ENCODE data around the gene ERICH6.
A peak's percentile ranks its signal among the peaks of the same experiment; 100 is the strongest.
"Not testable (repeated sequence)": the region's sequence is repeated elsewhere in the genome, so short reads cannot be mapped to it uniquely, and the experiment has no call there.

ERICH6 gene

DNA sequence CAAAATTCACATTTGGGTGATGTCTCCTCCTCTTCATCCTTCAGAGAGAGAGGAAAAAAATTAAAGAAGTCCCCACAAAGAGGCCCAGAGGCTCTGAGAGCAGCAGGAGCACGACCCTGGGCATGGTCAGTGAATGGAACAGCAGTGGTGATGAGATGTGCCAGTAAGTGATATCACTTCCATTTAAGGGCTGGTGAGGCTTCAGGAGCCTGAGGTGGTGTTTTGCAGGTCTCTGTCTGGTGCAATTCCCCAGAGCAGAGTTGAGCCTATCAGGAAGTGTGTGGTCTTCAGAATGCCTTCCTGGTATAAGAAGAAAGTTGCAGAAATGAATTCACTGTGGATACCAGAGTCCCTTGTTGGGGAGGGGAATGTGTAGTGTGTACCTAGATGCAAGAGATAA lies 21.4 kb downstream of the ERICH6 start:
- no peak for DNase-seq (ENCODE audit: low spot score)

DNA sequence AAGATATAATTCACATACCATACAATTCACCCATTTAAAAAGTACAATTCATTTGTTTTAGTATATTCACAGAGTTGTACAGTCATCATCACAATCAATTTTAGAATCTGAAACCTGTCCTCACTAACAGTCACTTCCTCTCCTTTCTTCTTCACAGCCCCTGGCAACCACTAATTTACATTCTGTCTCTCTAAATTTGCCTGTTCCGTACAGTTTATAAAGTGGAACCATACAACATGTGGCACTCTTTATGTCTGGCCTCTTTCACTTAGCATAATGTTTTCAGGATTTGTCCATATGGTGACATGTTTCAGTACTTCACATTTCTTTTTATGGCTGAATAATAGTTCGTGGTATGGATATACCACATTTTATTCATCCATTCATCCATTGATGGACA lies 22.7 kb downstream of the ERICH6 start:
- no peak for DNase-seq (ENCODE audit: low spot score)

DNA sequence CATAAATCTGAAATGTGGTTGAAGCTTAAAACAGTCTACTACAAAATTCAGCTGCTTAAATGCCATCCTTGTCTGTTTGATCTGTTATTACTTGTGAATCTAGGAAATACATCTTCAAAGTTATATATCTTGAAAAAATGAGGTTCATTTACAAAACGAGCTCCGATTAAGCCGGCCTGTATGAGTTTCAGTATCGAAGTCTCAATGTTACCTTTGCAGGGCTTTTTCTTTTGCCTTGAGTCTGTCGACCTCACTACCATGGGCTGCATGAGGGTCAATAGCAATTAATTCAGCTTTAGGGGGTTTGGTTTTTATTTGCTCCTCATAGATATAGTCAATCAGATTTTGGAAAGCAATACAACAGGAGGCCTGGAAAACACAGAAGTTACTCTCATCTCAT lies 23.2 kb downstream of the ERICH6 start:
- no peak for DNase-seq (ENCODE audit: low spot score)

DNA sequence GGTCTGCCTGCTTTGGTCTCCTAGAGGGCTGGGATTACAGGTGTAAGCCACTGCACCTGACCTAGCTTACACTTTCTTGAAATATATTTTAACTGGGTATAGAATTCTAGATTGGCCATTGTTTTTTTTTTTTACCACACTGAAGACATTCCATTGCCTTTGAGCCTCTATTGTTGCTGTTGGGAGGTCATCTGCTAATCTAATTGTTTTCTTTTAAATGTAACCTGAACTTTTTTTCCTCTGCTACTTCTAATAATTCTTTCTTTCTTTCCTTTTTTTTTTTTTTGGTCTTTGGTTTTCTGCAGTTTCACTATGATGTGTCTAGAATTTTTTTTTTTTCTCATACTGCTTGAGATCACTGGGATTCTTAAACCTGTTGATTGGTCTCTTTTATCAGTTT lies 28.1 kb downstream of the ERICH6 start:
- no peak for DNase-seq (ENCODE audit: low spot score)

DNA sequence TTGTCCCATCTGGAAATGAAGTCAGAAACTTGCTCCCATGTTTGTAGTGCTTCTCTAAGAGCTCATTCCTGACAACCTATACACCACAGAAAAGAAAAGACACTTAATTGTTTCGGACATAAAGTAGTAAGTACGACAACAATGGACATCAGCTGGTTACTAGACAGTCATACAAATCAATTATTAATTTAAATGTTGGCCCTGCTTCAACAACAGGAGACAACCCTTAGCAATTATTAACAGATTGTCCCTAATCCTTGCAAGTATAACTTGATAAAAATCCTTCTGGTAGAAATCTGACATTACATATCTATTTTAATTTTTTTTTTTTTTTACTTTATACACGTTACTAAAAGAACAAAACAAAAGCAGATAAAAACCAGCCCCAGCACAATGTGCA lies 29.8 kb downstream of the ERICH6 start:
- DNase-seq (ENCODE audit: low spot score), result no peak

DNA sequence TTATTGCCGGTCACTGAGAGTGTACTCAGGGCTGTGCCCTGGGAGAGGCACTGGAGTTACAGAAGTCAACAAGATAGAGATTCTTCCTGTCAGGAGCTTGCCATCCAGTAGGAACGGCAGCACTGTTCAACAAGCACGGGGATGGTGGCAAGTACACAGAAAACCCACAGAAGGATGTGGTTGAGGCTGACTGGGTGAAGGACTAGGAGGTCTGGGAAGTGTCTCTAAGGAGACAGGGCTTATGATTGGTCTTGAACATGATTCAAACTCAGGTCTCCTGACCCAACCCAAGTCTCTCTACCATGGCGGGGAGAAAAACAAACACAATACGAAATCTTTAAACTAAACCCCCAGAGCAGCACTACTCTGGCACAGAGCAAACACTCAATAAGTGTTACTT lies 37.6 kb downstream of the ERICH6 start:
- DNase-seq (ENCODE audit: low spot score), result no peak

DNA sequence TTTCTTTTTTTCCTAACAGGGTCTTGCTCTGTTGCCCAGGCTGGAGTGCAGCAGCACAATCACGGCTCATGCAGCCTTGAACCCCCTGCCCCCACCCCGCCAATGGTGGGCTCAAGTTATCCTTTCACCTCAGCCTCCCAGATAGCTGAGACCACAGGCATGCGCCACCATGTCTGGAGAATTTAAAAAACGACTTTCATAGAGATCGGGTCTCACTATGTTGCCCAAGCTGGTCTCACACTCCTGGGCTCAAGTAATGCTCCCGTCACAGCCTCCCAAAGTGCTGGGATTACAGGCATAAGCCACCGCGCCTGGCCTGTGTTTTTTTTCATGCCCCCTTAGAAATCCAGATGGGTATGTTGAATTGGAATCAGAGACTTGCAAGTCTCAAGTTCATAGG lies 40.3 kb downstream of the ERICH6 start:
- no peak for DNase-seq (ENCODE audit: low spot score)

DNA sequence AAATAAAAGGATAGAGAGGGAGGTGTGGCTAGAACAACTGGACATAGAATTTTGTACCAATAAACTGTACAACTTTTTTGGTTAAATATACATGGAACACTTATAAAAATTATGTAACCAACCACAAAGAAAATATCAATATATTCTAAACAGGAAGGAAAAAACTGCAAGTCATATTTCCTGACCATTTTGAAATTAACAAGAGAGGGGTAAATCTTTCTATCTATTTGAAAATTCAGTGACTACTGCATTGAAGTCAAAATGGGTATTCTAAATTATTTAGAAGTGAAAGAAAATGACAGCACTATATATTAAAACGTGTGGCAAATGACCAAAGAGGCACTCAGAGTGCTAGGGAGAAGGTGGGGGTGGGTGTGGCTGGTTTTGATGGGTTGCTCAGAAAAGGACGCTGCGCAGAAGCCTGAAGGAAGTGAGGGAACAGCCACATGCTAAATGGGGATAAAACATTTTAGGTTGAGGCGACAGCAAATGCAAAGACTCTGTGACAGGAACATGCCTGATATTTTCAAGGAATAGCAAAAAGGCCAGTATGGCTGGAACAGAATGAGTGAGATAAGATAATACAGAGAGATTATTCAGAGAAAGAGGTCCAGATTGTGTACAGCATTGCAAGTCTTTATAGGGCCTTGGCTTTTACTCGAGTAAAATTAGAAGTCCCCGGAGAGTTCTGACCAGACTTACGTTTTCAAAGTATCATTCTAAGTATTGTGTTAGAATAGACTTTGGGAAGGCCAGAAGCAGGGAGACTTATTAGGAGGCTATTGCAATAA lies 41.1 kb downstream of the ERICH6 start:
- no peak for DNase-seq (ENCODE audit: low spot score)

DNA sequence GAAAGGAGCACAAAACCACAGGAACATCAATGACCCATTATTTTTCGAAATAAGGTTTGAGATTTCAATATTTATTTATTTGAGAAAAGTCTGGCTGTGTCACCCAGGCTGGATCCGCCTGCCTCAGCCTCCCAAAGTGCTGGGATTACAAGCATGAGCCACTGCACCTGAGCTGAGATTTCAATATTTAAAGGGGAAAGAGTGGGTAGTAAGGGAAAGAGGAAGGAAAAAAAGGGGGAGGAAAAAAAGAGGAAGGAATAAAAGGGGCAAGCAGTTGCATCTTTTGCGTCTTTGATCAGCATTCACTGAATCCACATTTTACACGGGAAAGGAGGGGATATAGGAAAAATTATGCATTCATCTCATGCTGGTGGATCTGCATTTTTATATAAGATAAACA lies 47.4 kb downstream of the ERICH6 start:
- DNase-seq (ENCODE audit: low spot score), result no peak

DNA sequence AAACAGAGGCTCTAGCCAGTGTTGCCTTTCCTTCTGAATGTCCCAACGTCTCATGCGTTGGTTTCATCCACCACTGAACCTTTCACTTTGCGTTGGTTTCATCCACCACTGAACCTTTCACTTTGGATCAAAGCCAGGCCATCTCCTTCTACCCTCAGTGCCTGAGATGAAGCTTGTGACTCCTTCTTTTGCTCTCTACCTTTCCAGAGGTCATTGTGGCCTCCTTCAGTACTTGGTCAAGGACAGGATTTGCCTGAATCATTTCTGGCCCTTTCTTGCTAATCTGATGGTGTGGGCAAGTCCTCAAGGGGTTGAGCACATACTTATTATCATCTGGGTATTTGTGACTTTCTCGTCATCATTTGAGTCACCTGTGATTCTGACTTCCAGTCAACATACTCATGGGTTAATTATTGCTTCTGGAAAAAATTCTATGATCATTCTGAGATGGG lies 50.6 kb downstream of the ERICH6 start:
- DNase-seq (ENCODE audit: low spot score), result no peak

DNA sequence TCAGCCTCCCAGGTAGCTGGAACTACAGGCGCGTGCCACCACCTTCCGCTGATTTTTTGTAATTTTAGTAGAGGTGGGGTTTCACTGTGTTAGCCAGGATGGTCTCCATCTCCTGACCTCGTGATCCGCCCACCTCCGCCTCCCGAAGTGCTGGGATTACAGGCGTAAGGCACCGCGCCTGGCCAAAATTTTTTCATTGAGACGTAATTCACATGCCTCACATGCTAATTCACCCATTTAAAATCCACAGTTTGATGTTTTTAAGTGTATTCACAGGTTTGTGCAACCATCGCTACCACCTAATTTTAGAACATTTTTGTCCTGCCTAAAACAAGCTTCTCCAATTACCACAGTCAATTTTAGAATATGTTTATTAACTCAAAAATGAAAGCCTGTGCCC lies 63.5 kb downstream of the ERICH6 start:
- no peak for DNase-seq (ENCODE audit: low spot score)

DNA sequence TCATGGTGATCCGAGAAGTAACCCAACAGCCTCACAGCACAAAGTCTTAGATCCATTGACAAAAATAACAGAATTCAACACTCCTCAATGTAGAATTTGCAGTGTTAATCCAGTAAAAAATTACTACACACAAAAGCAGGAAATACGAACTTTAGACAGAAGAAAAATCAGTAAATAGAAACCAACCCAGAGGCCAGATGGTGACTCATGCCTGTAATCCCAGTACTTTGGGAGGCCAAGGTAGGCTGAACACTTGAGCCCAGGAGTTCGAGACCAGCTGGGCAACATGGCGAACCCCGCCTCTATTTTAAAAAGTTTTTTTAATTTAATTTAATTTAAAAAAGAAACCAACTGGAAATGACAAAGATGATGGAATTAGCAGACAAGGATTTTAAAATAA lies 64.5 kb downstream of the ERICH6 start:
- DNase-seq (ENCODE audit: low spot score), result no peak

DNA sequence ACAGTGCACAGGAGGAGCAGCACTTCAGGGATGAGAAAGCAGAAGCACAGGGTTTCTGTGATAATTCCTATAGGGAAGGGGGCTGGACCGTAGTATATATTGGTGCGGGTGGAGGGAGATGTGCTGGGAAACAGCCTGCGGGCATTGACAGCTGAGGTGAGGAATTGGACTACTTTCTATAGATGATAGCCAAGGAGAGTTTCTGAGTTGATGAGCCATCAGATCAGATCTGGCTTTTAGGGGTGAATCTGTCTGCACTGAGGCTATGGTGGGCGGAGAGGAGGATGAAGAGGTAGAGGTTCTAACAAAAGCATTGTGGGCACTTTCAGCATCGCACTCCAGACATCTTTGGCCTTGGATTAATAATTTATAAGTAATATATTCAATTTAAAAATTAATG lies 67.5 kb downstream of the ERICH6 start:
- DNase-seq (ENCODE audit: low spot score), result no peak

DNA sequence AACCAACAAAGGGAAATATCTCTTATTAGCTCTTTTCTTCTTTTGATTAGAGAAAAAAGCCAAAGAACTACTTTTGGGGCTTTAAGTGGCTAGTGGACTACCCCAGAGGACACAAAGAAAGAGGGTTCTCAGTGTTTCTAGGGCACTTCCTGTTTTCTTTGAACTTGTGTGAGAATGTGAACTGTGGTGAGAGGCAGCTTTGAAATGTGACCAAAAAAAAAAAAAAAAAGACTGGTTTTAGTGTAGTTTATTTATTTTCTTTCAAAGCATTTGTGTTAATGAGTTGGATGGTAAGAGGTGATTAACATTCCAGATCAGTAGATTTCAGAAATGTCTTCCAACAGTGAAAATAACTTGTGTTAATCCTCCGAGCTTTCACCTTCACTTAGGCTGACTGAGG lies 68.2 kb downstream of the ERICH6 start:
- DNase-seq (ENCODE audit: low spot score), result no peak

DNA sequence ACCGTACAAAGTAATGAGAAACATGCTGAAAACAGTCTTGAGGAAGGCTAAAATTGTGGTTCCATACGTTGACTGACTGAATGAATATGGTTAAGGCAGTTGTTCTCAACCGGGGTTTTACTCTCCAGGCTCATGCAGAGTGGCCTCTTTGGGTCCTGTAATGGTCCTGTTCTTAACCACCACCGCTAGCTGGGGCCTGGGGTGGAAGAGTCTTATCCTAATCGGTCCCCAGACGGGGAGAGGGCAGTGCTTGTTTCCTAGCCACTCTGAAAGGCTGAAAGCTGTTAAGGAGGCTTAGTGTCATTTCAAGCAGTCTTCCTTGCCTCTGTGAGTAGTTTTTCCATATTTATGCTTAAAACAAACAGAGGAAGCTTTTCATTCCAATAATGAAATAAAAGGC lies 68.6 kb downstream of the ERICH6 start:
- DNase-seq (ENCODE audit: low spot score), result peak; percentile 50

DNA sequence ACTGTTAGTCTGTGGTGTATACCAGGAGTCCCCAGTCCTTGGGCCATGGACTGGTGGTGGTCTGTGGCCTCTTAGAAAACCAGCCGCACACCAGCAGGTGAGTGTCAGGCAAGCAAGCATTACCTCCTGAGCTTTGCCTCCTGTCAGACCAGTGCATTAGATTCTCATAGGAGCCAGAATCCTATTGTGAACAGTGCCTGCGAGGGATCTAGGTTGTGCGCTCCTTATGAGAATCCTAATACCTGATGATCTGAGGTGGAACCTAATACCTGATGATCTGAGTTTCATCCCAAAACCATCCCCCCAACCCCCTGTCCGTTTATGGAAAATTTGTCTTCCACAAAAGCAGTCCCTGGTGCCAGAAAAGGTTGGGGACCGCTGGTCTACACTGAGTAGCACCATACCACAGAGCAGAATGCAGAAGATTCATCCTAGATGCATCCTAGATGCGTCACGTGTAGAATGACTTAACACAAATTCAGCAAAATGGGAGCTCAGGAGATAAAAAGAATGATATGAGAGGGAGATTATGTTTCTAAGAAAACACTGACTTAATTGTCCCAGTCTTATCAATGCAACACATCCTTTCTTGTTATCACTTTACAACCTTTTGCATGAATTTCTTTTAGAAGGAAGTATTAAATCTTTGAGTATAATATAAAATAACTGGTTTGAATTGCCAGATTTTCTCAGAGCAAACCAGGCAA lies 72.1 kb downstream of the ERICH6 start:
- DNase-seq (ENCODE audit: low spot score), result no peak

DNA sequence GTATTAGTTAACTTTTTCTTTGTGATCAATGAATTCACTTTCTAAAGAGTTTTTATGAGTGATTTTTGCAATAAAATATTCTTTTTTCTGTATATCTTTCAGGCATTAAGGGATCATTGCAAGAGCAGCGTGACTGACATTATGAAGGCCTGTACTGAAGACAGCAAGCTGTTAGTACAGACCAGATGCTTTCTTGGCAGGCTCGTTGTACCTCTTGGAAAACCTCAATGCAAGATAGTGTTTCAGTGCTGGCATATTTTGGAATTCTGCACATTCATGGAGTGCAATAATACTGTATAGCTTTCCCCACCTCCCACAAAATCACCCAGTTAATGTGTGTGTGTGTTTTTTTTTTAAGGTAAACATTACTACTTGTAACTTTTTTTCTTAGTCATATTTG lies 76.2 kb downstream of the ERICH6 start:
- no peak for DNase-seq (ENCODE audit: low spot score)

DNA sequence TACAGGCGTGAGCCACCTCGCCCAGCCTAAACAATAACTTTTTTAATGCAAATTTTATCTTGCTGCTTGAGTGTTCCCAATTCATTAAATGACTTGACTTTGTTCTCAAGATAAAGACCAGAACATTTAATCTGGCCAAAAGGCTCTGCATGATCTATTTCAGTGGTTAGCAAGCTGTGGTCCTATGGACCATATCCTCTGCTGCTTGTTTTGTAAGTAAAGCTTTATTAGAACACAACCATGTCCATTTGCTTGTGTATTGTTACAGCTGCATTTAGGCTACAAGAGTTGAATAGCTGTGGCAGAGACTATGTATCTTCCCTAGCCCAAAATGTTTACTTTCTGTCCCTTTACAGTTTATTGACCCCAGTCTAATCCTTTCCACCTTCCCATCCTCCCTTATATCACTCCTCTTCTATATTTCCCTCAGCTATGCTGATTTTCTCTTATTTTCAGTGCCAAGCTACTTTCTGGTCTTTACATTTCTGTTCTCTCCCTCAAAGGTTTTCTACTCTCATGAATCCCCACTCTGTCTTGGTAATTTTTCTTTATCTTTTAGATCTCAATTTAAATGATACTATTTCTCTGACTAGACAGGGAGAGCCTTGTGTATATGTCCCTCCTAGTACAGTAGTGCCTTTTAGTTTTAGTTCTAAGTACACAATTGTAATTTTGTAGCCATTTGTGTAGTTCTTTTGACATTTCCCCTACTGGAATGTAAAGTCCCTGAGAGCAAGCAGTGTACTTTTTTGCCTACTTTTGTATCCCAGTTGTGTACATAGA lies 77.4 kb downstream of the ERICH6 start:
- no peak for DNase-seq (ENCODE audit: low spot score)

DNA sequence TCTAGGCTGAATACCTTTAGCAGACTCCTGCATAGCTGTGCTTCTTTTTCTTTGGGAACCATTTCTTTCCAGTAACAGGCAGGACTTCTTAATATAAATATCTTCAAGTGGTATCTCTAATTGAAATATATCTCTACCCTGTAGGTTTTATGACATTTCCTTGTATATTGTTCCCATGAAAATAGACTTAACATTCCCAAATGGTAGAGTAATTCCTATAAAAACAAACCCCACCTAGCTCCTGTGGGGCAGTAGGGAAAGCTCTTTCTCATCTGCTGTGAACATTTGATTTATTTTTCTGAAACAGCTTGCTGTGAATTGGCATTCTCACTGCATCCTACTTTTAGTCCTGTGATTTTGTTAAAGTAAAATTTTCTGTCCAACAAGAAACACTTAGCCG lies 79.8 kb downstream of the ERICH6 start:
- DNase-seq (ENCODE audit: low spot score), result no peak

DNA sequence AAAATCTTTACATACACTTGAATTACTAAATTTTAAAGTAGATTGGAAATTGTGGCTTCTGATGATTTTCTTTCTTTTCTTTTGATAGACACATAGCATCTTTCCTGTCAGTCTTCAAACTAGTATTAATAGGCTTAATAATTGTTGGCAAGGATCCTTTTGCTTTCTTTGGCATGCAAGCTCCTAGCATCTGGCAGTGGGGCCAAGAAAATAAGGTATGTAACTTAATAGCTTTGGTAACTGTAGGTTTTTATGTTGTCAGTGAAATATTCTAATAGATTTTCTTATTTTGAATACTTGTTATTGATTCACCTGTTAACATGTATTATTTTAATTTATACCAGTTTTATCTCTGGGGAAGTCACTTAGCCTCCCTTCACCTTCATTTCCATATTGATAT lies 80.8 kb downstream of the ERICH6 start:
- DNase-seq (ENCODE audit: low spot score), result not testable (repeated sequence)

DNA sequence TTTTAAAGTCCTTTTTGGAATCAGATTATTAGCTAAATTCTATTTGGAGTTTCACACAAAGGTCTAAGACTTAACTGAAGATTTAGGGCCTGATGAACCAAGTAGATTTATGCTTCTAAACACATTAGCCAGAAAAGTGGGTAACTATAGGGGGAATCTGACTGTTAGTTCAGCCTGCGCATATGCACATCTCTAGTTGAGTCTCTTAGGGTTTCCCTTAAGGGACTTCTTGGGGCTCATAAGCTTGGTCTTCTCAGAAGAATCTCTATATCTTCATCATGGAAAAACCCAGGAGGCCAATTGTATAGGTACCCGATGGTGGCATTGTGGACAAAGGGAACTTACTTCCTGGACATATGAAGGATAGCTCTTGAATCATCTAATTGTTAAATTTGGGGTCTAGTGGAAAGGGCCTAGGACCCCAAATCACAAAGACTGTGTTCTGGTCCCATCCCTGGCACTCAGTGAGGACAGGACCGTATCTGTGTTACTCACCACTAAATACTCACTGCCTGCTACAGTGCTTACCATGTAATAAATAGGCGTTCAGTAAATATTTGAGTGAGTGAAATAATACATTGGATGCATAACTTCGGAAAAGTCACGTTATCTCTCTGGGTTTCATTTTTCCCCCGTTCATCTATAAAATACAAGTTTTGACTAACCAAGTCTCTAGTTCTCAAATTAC lies 83.6 kb downstream of the ERICH6 start:
- DNase-seq (ENCODE audit: low spot score), result no peak

DNA sequence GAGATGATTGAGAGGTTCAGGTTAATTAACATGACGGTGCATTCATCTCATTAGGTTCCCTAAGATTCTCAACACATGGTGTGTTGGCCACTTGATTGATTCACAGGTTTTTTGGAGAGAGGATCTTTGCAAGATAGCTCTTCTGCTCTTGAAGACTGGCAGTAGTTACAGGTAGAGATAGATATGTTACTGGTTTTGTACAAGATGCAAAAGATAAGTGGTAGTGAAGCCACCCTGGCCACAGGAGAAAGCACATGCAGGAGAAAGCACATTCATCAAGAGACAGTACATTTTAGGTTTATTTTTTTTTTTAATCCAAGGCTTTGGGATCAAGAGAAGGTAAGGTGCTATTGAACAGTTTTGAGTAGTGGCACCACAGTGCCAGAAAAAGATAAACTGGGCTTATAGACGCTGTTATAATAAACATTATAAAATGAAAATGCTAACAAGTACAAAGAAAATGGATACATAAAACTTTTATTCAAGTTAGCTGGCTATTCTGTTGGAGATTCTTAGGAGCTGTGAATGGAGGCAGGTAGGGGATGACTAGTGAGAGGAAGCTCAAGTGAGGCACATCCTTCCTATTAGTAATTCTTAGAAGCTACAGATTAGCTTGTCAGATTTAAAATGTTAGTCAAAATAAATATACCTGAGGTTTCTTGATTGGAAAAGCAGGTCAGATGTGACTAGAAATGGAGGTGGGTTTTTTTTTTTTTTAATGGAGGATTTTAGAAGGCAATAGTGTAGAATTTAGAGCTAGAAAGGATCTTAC lies 89.8 kb downstream of the ERICH6 start:
- DNase-seq (ENCODE audit: low spot score), result no peak

Measured in ecto neural progenitor cell (in vitro differentiated cells).